ENCODE measurements around the gene CHERP. TPM values are rescaled to one million over a fixed set of nuclear protein-coding genes. Genes with fewer than 3 reads are reported as not detected.

Gene CHERP
- total and polyA plus RNA-seq, 2 of the 4 experiments (the other 2 are of a cell fraction) = 0.54 to 13.5 TPM

DNA sequence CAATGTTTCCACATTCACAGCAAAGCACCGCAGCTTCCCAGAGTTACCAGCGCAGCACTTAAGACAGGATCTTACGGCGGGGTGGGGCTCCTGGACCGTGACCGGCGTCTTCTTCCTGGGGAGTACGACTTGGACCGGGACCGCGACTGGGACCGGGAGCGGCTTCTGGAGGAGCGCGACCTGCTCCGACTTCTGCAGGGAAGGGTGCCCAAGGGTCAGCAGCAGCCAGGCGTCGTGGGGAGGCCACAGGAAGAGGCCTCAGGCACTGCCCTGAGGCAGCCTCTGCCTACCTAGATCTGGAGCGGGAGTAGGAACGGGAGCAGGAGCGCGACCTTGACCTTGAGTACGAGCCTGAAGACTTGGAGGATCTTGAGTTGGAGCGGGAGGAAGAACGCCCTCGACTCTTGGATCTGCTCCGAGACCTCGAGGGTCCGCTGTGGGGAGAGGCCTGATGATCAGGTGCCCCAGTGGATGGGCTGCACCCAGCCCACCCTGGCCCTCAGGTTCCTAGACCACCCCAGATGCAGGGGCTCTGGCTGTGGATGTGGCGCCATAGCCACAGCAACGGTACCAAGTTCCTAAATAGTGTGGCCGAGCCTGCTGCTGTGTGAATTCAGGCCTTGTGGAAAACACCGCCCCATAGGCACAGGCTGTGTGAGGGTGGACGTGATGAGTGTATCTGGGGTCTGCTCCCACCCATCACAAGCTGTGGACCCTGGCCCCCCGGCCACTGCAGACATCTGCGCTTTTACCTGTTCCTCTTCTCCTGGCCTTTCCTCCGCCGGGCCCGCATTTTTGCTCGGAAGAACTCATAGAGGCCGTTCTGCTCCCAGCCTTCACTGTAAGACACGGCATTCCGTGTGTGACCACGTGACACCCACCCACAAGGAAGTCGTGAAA, 21.9 kb downstream of the CHERP start (continued):
- no peak for TF ChIP-seq NFE2L2 (IDR thresholded peaks at IDR 0.05; ENCODE audit: low read depth, low read length)

DNA sequence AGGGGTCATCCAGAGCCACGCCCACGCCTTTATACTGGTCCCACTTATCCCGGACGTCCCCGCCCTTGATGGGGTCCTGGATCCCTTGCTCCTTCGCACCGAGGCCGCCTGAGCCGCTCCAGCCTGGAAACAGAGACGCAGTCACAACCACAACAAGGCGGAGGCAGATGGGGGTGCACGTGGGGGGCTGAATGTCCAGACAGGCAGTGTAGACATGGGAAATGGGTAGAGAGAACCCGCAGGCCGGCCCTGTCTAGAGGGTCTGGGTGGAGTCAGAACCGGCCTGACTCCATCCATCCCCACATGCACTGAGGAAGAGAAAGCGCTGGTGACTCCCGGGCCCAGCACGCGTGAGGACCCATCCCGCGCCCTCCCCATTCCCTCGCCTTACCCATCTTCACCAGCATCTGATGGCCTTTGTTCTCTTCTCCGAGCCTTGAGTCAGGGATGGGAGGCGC, 23.0 kb downstream of the CHERP start:
- ChIA-PET CTCF (no interaction called here), POLR2A (ENCODE audit: unreplicated experiment) (no interaction called here)
- Histone ChIP-seq H2BK15ac (ENCODE audit: low read depth, low read length) (no peak overlapping the region), H2BK20ac (ENCODE audit: low read depth, low read length) (no peak overlapping the region), H3K56ac (ENCODE audit: extremely low read depth, insufficient read depth, low read length) (no peak overlapping the region), H3K4me3 (ENCODE audit: insufficient read depth, low read depth, low read length) (no peak overlapping the region), H3K4ac (ENCODE audit: low read depth, low read length) (no peak overlapping the region), H3K4me2 (ENCODE audit: low read depth, low read length) (no peak overlapping the region), H4K8ac (ENCODE audit: low read depth in 2 of 2, low read length in 2 of 2) (no peak overlapping the region), H2AFZ (replicated peaks; ENCODE audit: low read length, poor library complexity) (no peak overlapping the region), H3K4me1 (ENCODE audit: control insufficient read depth, insufficient read depth, low read length) (no peaks in the 10 kb centered on the region), H4K5ac (ENCODE audit: low read depth, low read length) (no peak overlapping the region), H4K91ac (ENCODE audit: insufficient read depth, low read depth, low read length) (no peak overlapping the region), H3K9me1 (ENCODE audit: insufficient read depth, low read length) (no peaks in the 10 kb centered on the region), H2AK9ac (replicated peaks; ENCODE audit: low read depth, low read length, poor library complexity) (no peak overlapping the region), H2BK120ac (ENCODE audit: low read depth, low read length) (no peak overlapping the region), H4K20me1 (ENCODE audit: insufficient read depth, low read length) (peaks cover 7% of the 10 kb centered on the region; the same call in 1 of the 2 replicates), H3K9ac (ENCODE audit: low read depth, low read length) (no peak overlapping the region), H3K9me3 (ENCODE audit: control insufficient read depth, insufficient read depth, low read length) (no peaks in the 10 kb centered on the region), H3K36me3 (ENCODE audit: control insufficient read depth, insufficient read depth, low read length) (peaks cover 73% of the 10 kb centered on the region), H3K27me3 (ENCODE audit: control insufficient read depth, insufficient read depth, low read length) (no peaks in the 10 kb centered on the region), H3K18ac (ENCODE audit: low read depth, low read length) (no peak overlapping the region), H2AK5ac (ENCODE audit: low read depth, low read length) (no peak overlapping the region), H3K27ac (ENCODE audit: insufficient read depth, low read length) (no peak overlapping the region), H3K14ac (replicated peaks; ENCODE audit: low read depth, low read length) (no peak overlapping the region), H3K23ac (ENCODE audit: low read depth, low read length) (no peak overlapping the region), H2BK5ac (ENCODE audit: low read depth, low read length, poor library complexity, severe bottlenecking) (no peak overlapping the region), H3K79me1 (ENCODE audit: low read depth in 1 of 2, low read length in 2 of 2) (peaks cover 3 to 13% of the 10 kb centered on the region in 2 experiments; a peak in 3 of 4 replicates)
- ATAC-seq (ENCODE audit: low read depth) = no peak
- TF ChIP-seq RFX5 (IDR thresholded peaks at IDR 0.05; ENCODE audit: low read depth, low read length) (no peak), SMC3 (IDR thresholded peaks at IDR 0.05; ENCODE audit: low read depth, low read length) (no peak), POLR2A (IDR thresholded peaks at IDR 0.05; ENCODE audit: low read depth, low read length) (no peak), CEBPB (IDR thresholded peaks at IDR 0.05; ENCODE audit: low read depth, low read length) (no peak), RCOR1 (IDR thresholded peaks at IDR 0.05; ENCODE audit: insufficient replicate concordance, low read length) (no peak), MAZ (IDR thresholded peaks at IDR 0.05; ENCODE audit: borderline replicate concordance, low read depth, low read length) (no peak)
- no CpG with 5 or more reads among the region's 24 CpGs for WGBS, 2 experiments (ENCODE audit: extremely low coverage in 2 of 2, insufficient read length in 1 of 2)
- BruUV-seq (replicated peaks) = no TSS peak
- intact Hi-C loops (cut with micrococcal nuclease) (no loop called here), in situ Hi-C loops (cut with MboI; ENCODE audit: low sequenced_read_pairs) (no loop called here), dilution Hi-C loops (cut with HindIII; ENCODE audit: low sequenced_read_pairs, unreplicated experiment) (no loop called here)
- DNase-seq = no peak
